Thyroid gland (tissue), 4 donors: ENCODE data around the gene KIF12.

Experiments
- CTCF ChIP-seq, 6 experiments: fragments of 200-600 bp in 3 of 6; fragments of 450-650 bp in 3 of 6; sonication (generic) in 3 of 6; IDR thresholded peaks; one replicate each; pipeline ENCODE4 v1.5.1; 2016 to 2019; ENCODE audit warnings: antibody characterized with exemption in 6 of 6, mild to moderate bottlenecking in 2 of 6, inconsistent platforms in 1 of 6, moderate library complexity in 1 of 6
- POLR2A ChIP-seq, 2 donors: fragments of 450-650 bp; IDR thresholded peaks; one replicate each; pipeline ENCODE4 v1.6.1; 2017; ENCODE audit warnings: antibody characterized with exemption in 2 of 2, mild to moderate bottlenecking in 2 of 2, moderate library complexity in 1 of 2

DNA sequence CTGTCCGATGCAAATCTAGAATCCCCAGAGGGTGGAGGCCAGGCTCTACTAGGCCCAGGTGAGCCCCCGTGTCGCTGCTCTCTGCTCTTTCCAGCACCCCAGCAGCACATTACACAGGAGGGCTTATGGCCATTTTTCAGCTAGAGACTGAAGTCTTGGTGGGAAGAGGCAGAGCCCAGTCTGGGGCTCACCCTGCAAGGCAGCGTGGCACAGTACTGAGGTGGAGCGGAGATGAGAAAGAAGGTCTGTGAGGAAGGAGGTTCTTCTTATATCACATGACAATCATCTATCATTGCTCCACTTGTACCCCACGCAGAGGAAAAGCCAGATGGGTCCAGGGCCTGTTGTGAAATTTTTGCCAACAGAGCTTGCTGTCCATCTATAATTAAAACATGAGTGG lies 10.0 kb upstream of the KIF12 start:
- TF ChIP-seq CTCF (IDR thresholded peaks at IDR 0.05) (no peak), POLR2A (IDR thresholded peaks at IDR 0.05) (no peak)
